Adrenal gland (tissue), 5 donors: ENCODE results near the gene SH3RF2.

ENCODE experiments used
- CTCF ChIP-seq, 6 experiments: fragments of 450-650 bp in 4 of 6; fragments of 200-600 bp in 2 of 6; sonication (generic) in 1 of 6; IDR thresholded peaks; 1 replicate in 5 of 6; 2 replicates in 1 of 6; pipeline versions ENCODE4 v1.5.1 to v1.8.0; 2016 to 2021; ENCODE audit warnings: antibody characterized with exemption in 6 of 6, mild to moderate bottlenecking in 2 of 6, moderate library complexity in 1 of 6
- POLR2A ChIP-seq, 2 donors: fragments of 450-650 bp; IDR thresholded peaks; one replicate each; pipeline ENCODE4 v1.6.1; 2017; ENCODE audit warnings: antibody characterized with exemption in 2 of 2, mild to moderate bottlenecking in 2 of 2, moderate library complexity in 1 of 2
- donor health status: DM: no; HTN: no; CAD: no.

DNA sequence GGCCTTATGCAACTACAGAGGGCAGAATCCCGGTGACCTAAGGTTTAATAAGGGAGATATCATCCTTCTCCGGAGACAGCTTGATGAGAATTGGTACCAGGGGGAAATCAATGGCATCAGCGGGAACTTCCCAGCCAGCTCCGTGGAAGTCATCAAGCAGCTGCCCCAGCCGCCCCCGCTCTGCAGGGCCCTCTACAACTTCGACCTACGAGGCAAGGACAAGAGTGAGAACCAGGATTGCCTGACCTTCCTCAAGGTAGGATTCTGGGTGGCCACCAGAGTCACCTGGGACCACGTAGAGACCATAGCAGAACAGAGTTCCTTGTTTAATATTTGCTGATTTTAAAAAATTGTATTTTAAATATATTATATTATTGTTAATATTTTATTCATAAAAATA, 63.7 kb downstream of the SH3RF2 start:
- TF ChIP-seq POLR2A (IDR thresholded peaks at IDR 0.05) (no peak), CTCF (IDR thresholded peaks at IDR 0.05) (no peak)
